Spleen (tissue), 11 donors: Measurements from ENCODE around the gene SORCS2. TPM values are rescaled to one million over a fixed set of nuclear protein-coding genes. Genes with fewer than 3 reads are reported as not detected.

Experiments
- DNase-seq: peaks from one replicate; pipeline ENCODE4 v3.0.0-alpha.2; 2020
- H3K27ac ChIP-seq, 8 donors: fragments of 200-600 bp; sonication (generic) in 7 of 8; 1 replicate in 4 of 8; 2 replicates in 4 of 8; pipeline versions ENCODE4 v1.5.0 to v1.8.0; 2016 to 2021; ENCODE audit warnings: inconsistent platforms in 4 of 8, mild to moderate bottlenecking in 4 of 8, moderate library complexity in 1 of 8
- H3K27me3 ChIP-seq, 7 donors: fragments of 200-600 bp; sonication (generic) in 6 of 7; replicated peaks in 1 of 7; 1 replicate in 4 of 7; 2 replicates in 3 of 7; pipeline versions ENCODE4 v1.5.0 to v1.8.0; 2016 to 2021; ENCODE audit warnings: inconsistent platforms in 3 of 7, mild to moderate bottlenecking in 1 of 7
- H3K36me3 ChIP-seq, 6 donors: fragments of 200-600 bp; sonication (generic) in 5 of 6; 1 replicate in 4 of 6; 2 replicates in 2 of 6; pipeline versions ENCODE4 v1.5.0 to v1.8.0; 2016 to 2021; ENCODE audit warnings: inconsistent platforms in 2 of 6
- H3K4me1 ChIP-seq, 6 donors: fragments of 200-600 bp; sonication (generic) in 5 of 6; 1 replicate in 3 of 6; 2 replicates in 3 of 6; pipeline versions ENCODE4 v1.5.0 to v1.8.0; 2016 to 2021; ENCODE audit warnings: inconsistent platforms in 3 of 6
- H3K4me3 ChIP-seq, 8 donors: fragments of 200-600 bp; sonication (generic) in 7 of 8; 1 replicate in 4 of 8; 2 replicates in 4 of 8; pipeline versions ENCODE4 v1.5.0 to v1.8.0; 2016 to 2021; ENCODE audit warnings: inconsistent platforms in 4 of 8, mild to moderate bottlenecking in 4 of 8, moderate library complexity in 2 of 8
- H3K9me3 ChIP-seq, 8 donors: fragments of 200-600 bp; sonication (generic) in 7 of 8; 1 replicate in 4 of 8; 2 replicates in 4 of 8; pipeline versions ENCODE4 v1.5.0 to v1.8.0; 2016 to 2021; ENCODE audit warnings: inconsistent platforms in 4 of 8
- POLR2A ChIP-seq, 3 donors: fragments of 450-650 bp; IDR thresholded peaks; one replicate each; pipeline ENCODE4 v1.5.1; 2017; ENCODE audit warnings: antibody characterized with exemption in 3 of 3, mild to moderate bottlenecking in 1 of 3
- POLR2AphosphoS5 ChIP-seq, 3 donors: sonication (generic); formaldehyde crosslinking; IDR thresholded peaks; one replicate each; pipeline ENCODE4 v1.5.1; 2017; ENCODE audit warnings: antibody characterized with exemption in 3 of 3
- WGBS, 5 donors: extraction: QIAGEN DNeasy Blood & Tissue Kit in 3 of 5; methylation state at CpG; one replicate each; pipeline versions ENCODE4 v1.1.5 to v1.1.7; 2013 to 2018; 5-methylcytosine and 5-hydroxymethylcytosine counted together
- intact Hi-C: fragments of 100-400 bp; cut with DNase I; formaldehyde crosslinking; loops from one replicate; pipeline ENCODE4 v1.15.0; 2023; ENCODE audit warnings: low total_unique reads
- polyA plus RNA-seq, 3 donors: library from polyadenylated mRNA; stranded (reverse); fragments of 200-250 nt; gene quantifications; one replicate each; pipeline ENCODE4 v1.2.1, GENCODE V29; 2013
- total RNA-seq, 7 donors: library from RNA; depleted of rRNA in 3 of 7; stranded (reverse); fragments of >200 nt in 3 of 7; fragmentation: NEBNext Ultra II Directional in 4 of 7; extraction: Animal tissue kit (Norgen Biotek cat#: 25700) in 4 of 7; gene quantifications; one replicate each; pipeline versions ENCODE4 v1.1.0 to v1.2.1, GENCODE V29; 2016 to 2021
- TF ChIP-seq, protein P1 (sequence below), 11 experiments: fragments of 200-600 bp in 7 of 11; fragments of 450-650 bp in 4 of 11; sonication (generic) in 4 of 11; IDR thresholded peaks in 8 of 11; conservative IDR thresholded peaks in 3 of 11; 1 replicate in 7 of 11; 2 replicates in 4 of 11; pipeline versions ENCODE4 v1.4.0 to v1.8.0; 2016 to 2021; ENCODE audit warnings: antibody characterized with exemption in 11 of 11, inconsistent platforms in 4 of 11, mild to moderate bottlenecking in 1 of 11
- donor health status: healthy with polysubstance abuse.
- donor health status: DM: no; HTN: no; CAD: no; lungs with moderate emphysema.
- donor health status: DM: no; HTN: no; CAD: no.
- donor health status: Bipolar disorder and iron deficiency.
- donor health status: healthy.
- donor health status: DM: no; HTN: no; CAD: no.
- donor health status: DM: yes; HTN: yes; CAD: no.

The SORCS2 gene
- total and polyA plus RNA-seq, 10 donors, result 0.33 to 1.6 (median 0.60) TPM

DNA sequence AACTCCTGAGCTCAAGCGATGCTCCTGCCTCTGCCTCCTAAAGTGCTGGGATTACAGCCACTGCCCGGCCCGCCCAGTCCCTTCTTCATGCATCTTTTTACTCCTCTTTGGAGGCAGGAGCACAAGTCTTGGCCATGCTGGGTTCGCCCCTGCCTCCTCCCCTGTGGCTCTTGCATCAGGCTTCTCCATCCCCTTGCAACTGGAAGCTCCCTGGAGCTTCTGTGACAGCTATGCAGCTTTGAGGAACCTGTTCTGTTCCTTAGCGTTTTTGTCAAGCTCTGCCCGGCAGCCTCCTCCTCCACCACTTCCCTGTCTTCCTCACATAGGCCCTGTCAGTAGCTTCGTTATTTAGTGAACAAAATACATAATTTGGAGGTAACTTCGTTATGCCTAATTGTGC is 168.5 kb downstream of the SORCS2 start:
- Histone ChIP-seq H3K27me3 (peaks cover 0 to 14% (median 0%) of the 10 kb centered on the region in 7 donors), H3K27ac (no peak overlapping the region), H3K9me3 (no peaks in the 10 kb centered on the region), H3K4me1 (no peaks in the 10 kb centered on the region), H3K4me3 (no peak overlapping the region), H3K36me3 (no peaks in the 10 kb centered on the region)
- WGBS, 5 donors, result 61 to 74% (median 68%) methylated on average over 8 of the region's 8 CpGs
- TF ChIP-seq, protein P1, sequence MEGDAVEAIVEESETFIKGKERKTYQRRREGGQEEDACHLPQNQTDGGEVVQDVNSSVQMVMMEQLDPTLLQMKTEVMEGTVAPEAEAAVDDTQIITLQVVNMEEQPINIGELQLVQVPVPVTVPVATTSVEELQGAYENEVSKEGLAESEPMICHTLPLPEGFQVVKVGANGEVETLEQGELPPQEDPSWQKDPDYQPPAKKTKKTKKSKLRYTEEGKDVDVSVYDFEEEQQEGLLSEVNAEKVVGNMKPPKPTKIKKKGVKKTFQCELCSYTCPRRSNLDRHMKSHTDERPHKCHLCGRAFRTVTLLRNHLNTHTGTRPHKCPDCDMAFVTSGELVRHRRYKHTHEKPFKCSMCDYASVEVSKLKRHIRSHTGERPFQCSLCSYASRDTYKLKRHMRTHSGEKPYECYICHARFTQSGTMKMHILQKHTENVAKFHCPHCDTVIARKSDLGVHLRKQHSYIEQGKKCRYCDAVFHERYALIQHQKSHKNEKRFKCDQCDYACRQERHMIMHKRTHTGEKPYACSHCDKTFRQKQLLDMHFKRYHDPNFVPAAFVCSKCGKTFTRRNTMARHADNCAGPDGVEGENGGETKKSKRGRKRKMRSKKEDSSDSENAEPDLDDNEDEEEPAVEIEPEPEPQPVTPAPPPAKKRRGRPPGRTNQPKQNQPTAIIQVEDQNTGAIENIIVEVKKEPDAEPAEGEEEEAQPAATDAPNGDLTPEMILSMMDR (IDR thresholded peaks at IDR 0.05 in 8 of 11, conservative IDR thresholded peaks at IDR 0.05 in 3 of 11), result no peak
- TF ChIP-seq POLR2A (IDR thresholded peaks at IDR 0.05), result no peak
- TF ChIP-seq POLR2AphosphoS5 (IDR thresholded peaks at IDR 0.05), result no peak
- DNase-seq, result no peak
- intact Hi-C loops, result no loop called here

DNA sequence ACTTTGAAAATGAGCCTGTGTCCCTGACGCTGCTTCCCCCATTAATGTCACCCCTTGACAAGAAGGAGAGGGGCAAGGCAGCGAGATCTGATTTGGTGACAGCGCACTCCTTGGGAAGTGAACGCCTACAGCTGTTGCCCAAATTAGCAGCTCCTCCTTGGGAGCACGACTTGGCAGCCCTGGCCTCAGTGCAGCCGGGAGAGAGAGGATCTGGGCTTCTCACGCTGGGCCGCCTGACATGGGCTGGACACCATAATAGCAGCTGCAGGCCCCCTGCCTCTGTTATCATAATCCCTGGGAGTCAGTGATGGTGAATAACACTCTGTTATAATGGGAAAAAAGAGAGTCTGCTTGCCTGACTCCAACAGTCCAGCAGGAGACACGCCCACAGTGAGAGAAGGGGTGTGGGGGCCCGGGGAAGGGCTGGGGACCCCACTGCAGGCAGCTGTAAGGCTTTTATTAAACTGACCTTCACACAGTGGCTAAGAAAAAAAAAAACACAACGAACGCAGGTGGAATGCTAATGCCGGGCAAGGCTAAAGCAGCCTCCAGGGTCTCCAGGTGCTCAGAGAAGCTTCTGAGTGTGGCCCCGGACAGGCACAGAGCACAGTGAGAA is 169.1 kb downstream of the SORCS2 start:
- Histone ChIP-seq H3K9me3 (no peaks in the 10 kb centered on the region), H3K27ac (no peak overlapping the region), H3K36me3 (no peaks in the 10 kb centered on the region), H3K4me1 (no peaks in the 10 kb centered on the region), H3K4me3 (no peak overlapping the region), H3K27me3 (peaks cover 0 to 16% (median 0%) of the 10 kb centered on the region in 7 donors)
- 68 to 75% (median 69%) methylated on average over 12 to 14 of the region's 14 CpGs for WGBS, 5 donors
- intact Hi-C loops, result no loop called here
- no peak for DNase-seq
- TF ChIP-seq POLR2A (IDR thresholded peaks at IDR 0.05) (no peak), POLR2AphosphoS5 (IDR thresholded peaks at IDR 0.05) (no peak)
- TF ChIP-seq, protein P1 (IDR thresholded peaks at IDR 0.05 in 8 of 11, conservative IDR thresholded peaks at IDR 0.05 in 3 of 11), result no peak

DNA sequence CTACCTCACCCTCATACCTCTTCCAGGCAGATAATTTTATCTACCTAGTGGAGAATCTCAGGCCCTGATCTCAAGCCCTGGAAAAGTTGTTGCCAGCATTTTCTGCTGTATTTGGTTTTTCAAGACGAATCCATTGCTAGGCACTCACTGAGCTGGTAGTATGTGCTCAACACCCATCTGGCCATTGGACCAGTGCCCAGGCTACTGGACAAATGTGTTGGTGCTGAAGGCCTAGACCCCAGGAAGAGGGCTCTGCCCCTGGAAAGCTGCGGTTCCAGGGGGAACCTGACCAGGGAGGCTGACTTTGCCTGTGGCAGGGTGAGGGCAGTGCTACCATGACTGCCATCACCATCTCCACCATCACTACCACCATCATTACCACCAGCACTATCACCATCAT is 170.0 kb downstream of the SORCS2 start:
- peak; percentile 49 for DNase-seq
- intact Hi-C loops, result no loop called here
- WGBS, 5 donors, result 82 to 93% (median 86%) methylated on average over 1 to 2 of the region's 2 CpGs
- no peaks in the 10 kb centered on the region for H3K36me3 ChIP-seq
- no peaks in the 10 kb centered on the region for H3K4me1 ChIP-seq
- H3K27ac ChIP-seq, result no peak overlapping the region
- H3K9me3 ChIP-seq, result no peaks in the 10 kb centered on the region
- peaks cover 0 to 26% (median 0%) of the 10 kb centered on the region in 7 donors for H3K27me3 ChIP-seq
- H3K4me3 ChIP-seq, result no peak overlapping the region
- no peak for TF ChIP-seq POLR2A (IDR thresholded peaks at IDR 0.05)
- TF ChIP-seq, protein P1 (IDR thresholded peaks at IDR 0.05 in 8 of 11, conservative IDR thresholded peaks at IDR 0.05 in 3 of 11), result no peak
- TF ChIP-seq POLR2AphosphoS5 (IDR thresholded peaks at IDR 0.05), result no peak

DNA sequence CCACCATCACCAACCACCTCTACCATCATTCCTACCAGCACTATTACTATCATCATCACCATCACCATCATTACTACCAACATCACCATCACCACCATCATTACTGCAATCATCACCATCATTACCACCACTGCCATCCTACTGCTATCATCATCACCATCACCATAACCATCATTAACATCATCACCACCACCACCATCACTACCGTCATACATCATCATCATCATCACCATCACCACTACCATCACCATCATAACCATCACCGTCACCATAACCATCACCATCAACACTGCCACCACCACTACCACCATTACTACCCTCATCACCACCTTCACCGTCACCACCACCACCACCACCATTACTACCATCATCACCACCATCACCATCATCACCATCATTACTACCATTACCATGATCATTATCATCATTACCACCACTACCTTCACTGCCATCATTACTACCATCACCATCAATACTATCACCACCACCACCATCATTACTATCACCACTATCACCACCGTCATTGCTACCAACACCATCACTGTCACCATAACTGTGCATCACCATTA is 170.6 kb downstream of the SORCS2 start:
- no peaks in the 10 kb centered on the region for H3K9me3 ChIP-seq
- TF ChIP-seq POLR2A (IDR thresholded peaks at IDR 0.05) (no peak), POLR2AphosphoS5 (IDR thresholded peaks at IDR 0.05) (no peak)
- TF ChIP-seq, protein P1 (IDR thresholded peaks at IDR 0.05 in 8 of 11, conservative IDR thresholded peaks at IDR 0.05 in 3 of 11), result no peak
- no peaks in the 10 kb centered on the region for H3K4me1 ChIP-seq
- H3K4me3 ChIP-seq, result no peak overlapping the region
- H3K36me3 ChIP-seq, result no peaks in the 10 kb centered on the region
- intact Hi-C loops, result no loop called here
- H3K27me3 ChIP-seq, result peaks cover 0 to 32% (median 0%) of the 10 kb centered on the region in 7 donors
- no peak overlapping the region for H3K27ac ChIP-seq
- WGBS, 5 donors, result 85 to 99% (median 95%) methylated on average over 4 of the region's 4 CpGs
- DNase-seq, result peak; percentile 11
